ENCODE results near the gene TOPAZ1. TPM values are rescaled to one million over a fixed set of nuclear protein-coding genes. Genes with fewer than 3 reads are reported as not detected.

The TOPAZ1 gene
- total RNA-seq, 1 donor from 2014 or later: not detected

DNA sequence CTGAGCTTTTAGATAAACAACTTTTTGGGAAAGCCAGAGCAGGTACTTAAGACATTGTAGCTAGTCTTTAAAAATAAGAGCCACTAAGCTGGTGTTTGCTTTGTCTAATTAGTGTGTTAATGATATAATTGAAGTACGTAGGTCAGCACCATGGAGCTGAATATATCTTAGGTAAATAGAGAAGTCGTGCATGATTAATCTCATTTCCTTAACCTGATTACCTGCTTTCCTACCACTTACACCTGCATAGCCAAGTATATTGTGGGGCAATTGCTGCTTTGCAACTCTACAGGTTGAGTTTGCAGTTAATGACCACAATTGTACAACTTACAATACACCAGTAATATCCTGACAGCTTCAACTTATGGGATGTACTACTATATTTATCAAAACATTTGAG, 17.6 kb upstream of the TOPAZ1 start:
- H3K4me3 ChIP-seq: no peak overlapping the region
- no peak for DNase-seq (ENCODE audit: low spot score)
- H2AFZ ChIP-seq (replicated peaks): no peak overlapping the region
- H3K9me3 ChIP-seq (ENCODE audit: low read depth): no peaks in the 10 kb centered on the region
- H3K27me3 ChIP-seq: no peaks in the 10 kb centered on the region
- Mint-ChIP-seq H3K27ac (no peak overlapping the region), H3K9me3 (no peaks in the 10 kb centered on the region), H3K36me3 (no peaks in the 10 kb centered on the region), H3K27me3 (ENCODE audit: insufficient read depth, low read depth) (no peaks in the 10 kb centered on the region), H3K4me1 (no peaks in the 10 kb centered on the region), H3K4me3 (no peak overlapping the region)
- no peak overlapping the region for H3K9ac ChIP-seq
- H3K79me2 ChIP-seq (ENCODE audit: low read depth): no peaks in the 10 kb centered on the region
- H3K36me3 ChIP-seq: no peaks in the 10 kb centered on the region
- H3K4me1 ChIP-seq: no peaks in the 10 kb centered on the region
- TF ChIP-seq, protein P1, sequence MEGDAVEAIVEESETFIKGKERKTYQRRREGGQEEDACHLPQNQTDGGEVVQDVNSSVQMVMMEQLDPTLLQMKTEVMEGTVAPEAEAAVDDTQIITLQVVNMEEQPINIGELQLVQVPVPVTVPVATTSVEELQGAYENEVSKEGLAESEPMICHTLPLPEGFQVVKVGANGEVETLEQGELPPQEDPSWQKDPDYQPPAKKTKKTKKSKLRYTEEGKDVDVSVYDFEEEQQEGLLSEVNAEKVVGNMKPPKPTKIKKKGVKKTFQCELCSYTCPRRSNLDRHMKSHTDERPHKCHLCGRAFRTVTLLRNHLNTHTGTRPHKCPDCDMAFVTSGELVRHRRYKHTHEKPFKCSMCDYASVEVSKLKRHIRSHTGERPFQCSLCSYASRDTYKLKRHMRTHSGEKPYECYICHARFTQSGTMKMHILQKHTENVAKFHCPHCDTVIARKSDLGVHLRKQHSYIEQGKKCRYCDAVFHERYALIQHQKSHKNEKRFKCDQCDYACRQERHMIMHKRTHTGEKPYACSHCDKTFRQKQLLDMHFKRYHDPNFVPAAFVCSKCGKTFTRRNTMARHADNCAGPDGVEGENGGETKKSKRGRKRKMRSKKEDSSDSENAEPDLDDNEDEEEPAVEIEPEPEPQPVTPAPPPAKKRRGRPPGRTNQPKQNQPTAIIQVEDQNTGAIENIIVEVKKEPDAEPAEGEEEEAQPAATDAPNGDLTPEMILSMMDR (IDR thresholded peaks at IDR 0.05): no peak
- no peak for TF ChIP-seq EZH2 (IDR thresholded peaks at IDR 0.05)
- TF ChIP-seq EZH2phosphoT487 (IDR thresholded peaks at IDR 0.05): no peak
- no peak overlapping the region for H3K4me2 ChIP-seq
- no peak overlapping the region for H3K27ac ChIP-seq
- H4K20me1 ChIP-seq (ENCODE audit: low read depth): no peaks in the 10 kb centered on the region
- no peaks in the 10 kb centered on the region for H3F3A ChIP-seq (ENCODE audit: low read depth)

GRCh38 chr3:44226573-44226972, 15.1 kb upstream of the TOPAZ1 start:
- Mint-ChIP-seq H3K9me3 (no peaks in the 10 kb centered on the region), H3K4me1 (no peaks in the 10 kb centered on the region), H3K4me3 (no peak overlapping the region), H3K36me3 (no peaks in the 10 kb centered on the region), H3K27me3 (ENCODE audit: insufficient read depth, low read depth) (no peaks in the 10 kb centered on the region), H3K27ac (no peak overlapping the region)
- Histone ChIP-seq H3K36me3 (no peaks in the 10 kb centered on the region), H3K27me3 (no peaks in the 10 kb centered on the region), H3K4me3 (no peak overlapping the region), H2AFZ (replicated peaks) (no peak overlapping the region), H3F3A (ENCODE audit: low read depth) (no peaks in the 10 kb centered on the region), H3K79me2 (ENCODE audit: low read depth) (no peaks in the 10 kb centered on the region), H3K27ac (no peak overlapping the region), H3K9me3 (ENCODE audit: low read depth) (no peaks in the 10 kb centered on the region), H3K4me1 (no peaks in the 10 kb centered on the region), H4K20me1 (ENCODE audit: low read depth) (no peaks in the 10 kb centered on the region), H3K4me2 (no peak overlapping the region), H3K9ac (no peak overlapping the region)
- DNase-seq (ENCODE audit: low spot score): no peak
- no peak for TF ChIP-seq EZH2 (IDR thresholded peaks at IDR 0.05)
- TF ChIP-seq, protein P1 (IDR thresholded peaks at IDR 0.05): no peak
- no peak for TF ChIP-seq EZH2phosphoT487 (IDR thresholded peaks at IDR 0.05)

- Mint-ChIP-seq H3K9me3 (no peaks in the 10 kb centered on the region), H3K27ac (no peak overlapping the region)
- no peak for TF ChIP-seq EZH2 (IDR thresholded peaks at IDR 0.05)
- no peak for TF ChIP-seq EZH2phosphoT487 (IDR thresholded peaks at IDR 0.05)
- TF ChIP-seq, protein P1 (IDR thresholded peaks at IDR 0.05): no peak
Observed at GRCh38 chr3:44227632-44228031, 14.1 kb upstream of the TOPAZ1 start.

More at GRCh38 chr3:44227632-44228031, 14.1 kb upstream of the TOPAZ1 start:
- Mint-ChIP-seq H3K27me3 (ENCODE audit: insufficient read depth, low read depth) (no peaks in the 10 kb centered on the region), H3K4me3 (no peak overlapping the region), H3K36me3 (no peaks in the 10 kb centered on the region), H3K4me1 (no peaks in the 10 kb centered on the region)
- Histone ChIP-seq H3K9ac (no peak overlapping the region), H3K4me1 (no peaks in the 10 kb centered on the region), H3F3A (ENCODE audit: low read depth) (no peaks in the 10 kb centered on the region), H3K9me3 (ENCODE audit: low read depth) (no peaks in the 10 kb centered on the region), H3K27ac (no peak overlapping the region), H3K27me3 (no peaks in the 10 kb centered on the region), H3K79me2 (ENCODE audit: low read depth) (no peaks in the 10 kb centered on the region), H3K4me3 (no peak overlapping the region), H3K4me2 (no peak overlapping the region), H2AFZ (replicated peaks) (no peak overlapping the region), H4K20me1 (ENCODE audit: low read depth) (no peaks in the 10 kb centered on the region), H3K36me3 (no peaks in the 10 kb centered on the region)
- DNase-seq (ENCODE audit: low spot score): no peak

Measured in neural progenitor cell (in vitro differentiated cells).